Brain microvascular endothelial cell (primary cell): ENCODE measurements around the gene BAAT.

ENCODE experiments used
- DNase-seq: peaks from one replicate; pipeline ENCODE4 v3.0.0-alpha.2; 2020
- H3K27ac ChIP-seq: fragments of 250-450 bp; sonication (Bioruptor Pico); 2 replicates; pipeline ENCODE4 v1.5.1; 2020; ENCODE audit warnings: mild to moderate bottlenecking, moderate library complexity
- H3K27me3 ChIP-seq: fragments of 250-450 bp; sonication (Bioruptor Pico); replicated peaks from 2 replicates; pipeline ENCODE4 v1.5.1; 2020; ENCODE audit warnings: mild to moderate bottlenecking
- H3K36me3 ChIP-seq: fragments of 250-450 bp; sonication (Bioruptor Pico); replicated peaks from 2 replicates; pipeline ENCODE4 v1.5.1; 2020; ENCODE audit warnings: mild to moderate bottlenecking
- H3K4me3 ChIP-seq: 2 replicates; pipeline ENCODE4 v1.5.1; 2011; ENCODE audit warnings: low read depth, mild to moderate bottlenecking, control low read depth, low read length, moderate library complexity
- CTCF ChIP-seq: IDR thresholded peaks from 2 replicates; pipeline ENCODE4 v1.5.1; 2011; ENCODE audit warnings: low read depth, mild to moderate bottlenecking, moderate library complexity, low read length, control low read depth, inconsistent platforms; ENCODE audit errors: missing control alignments
- in situ Hi-C: cut with HindIII; loops from 2 replicates; pipeline ENCODE4 v1.10.0; 2017; ENCODE audit warnings: low sequenced_read_pairs, low pct_ligation_motif_present

The BAAT gene

DNA sequence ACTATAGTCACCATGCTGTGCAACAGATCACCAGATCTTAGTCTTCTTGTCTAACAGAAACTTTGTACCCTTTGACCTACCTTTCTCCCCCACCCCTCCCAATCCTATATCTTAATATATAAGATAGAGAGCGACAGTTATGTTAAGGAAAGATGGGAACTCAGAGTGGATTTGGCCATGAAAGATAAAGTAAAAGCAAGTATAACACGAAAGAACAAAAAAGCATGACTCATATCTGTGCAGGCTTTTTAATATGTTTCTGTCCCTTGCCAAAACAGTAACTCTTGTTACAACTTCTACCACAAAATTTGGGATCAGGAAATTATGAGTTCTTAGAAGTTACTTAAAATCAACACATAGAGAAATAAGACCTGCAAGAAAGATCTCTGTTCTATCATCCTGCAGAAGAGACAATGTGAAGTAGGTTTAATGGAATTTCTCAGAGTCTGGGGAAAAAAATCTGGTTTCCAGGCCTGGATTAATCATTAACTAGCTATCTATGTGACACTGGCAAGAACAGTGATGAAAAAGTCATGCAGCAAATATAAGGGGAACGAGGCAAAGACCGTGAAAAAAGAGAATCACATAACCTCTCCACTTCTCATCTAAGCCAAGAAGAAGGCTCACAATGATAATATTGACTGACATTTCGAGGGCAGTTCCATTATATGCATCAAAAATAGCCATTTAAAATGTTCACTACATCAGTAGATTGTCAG is 18.6 kb downstream of the BAAT start:
- in situ Hi-C loops, result no loop called here
- no peak overlapping the region for H3K4me3 ChIP-seq
- H3K36me3 ChIP-seq, result no peaks in the 10 kb centered on the region
- H3K27me3 ChIP-seq, result no peaks in the 10 kb centered on the region
- DNase-seq, result no peak
- H3K27ac ChIP-seq, result no peak overlapping the region
- no peak for TF ChIP-seq CTCF

DNA sequence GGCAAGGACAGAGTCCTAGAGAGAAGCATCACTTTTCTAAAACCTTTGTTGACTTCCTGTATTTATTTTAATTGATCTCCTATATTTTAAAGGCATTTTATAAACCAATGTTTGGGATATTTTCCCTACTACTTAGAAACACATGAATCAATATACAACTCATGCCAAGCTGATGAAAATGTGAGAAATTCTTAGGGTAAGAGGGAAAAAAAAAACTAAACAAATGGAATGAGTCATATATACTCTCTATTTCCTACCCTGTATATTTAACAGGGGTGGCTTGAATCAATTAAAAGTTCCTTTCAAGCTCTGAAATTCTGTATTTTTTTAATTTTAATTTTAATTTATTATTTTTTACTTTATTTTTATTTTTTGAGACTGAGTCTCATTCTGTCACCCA is 19.6 kb downstream of the BAAT start:
- Histone ChIP-seq H3K27me3 (no peaks in the 10 kb centered on the region), H3K36me3 (no peaks in the 10 kb centered on the region), H3K4me3 (no peak overlapping the region), H3K27ac (no peak overlapping the region)
- in situ Hi-C loops, result no loop called here
- no peak for DNase-seq
- no peak for TF ChIP-seq CTCF

DNA sequence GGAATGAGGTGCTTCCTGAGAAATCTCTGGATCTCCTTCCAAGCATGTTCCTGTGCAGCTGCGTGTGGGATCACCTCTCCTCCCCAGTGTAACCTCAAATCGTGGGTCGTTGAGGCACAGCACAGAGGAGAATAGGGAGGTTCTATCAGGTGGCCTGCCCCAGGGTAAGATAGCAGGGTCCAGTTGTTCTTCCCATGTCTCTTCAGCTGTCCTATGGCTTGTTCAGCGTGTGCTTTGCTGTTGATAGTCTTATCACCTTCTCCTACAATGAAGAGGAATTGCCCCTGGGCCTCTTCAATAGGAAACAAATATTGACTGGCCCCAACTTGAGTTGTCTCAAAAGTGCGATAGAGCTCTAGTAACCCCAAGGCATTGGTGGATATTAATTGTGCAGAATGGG is 22.4 kb downstream of the BAAT start:
- in situ Hi-C loops, result no loop called here
- DNase-seq, result no peak
- Histone ChIP-seq H3K27ac (no peak overlapping the region), H3K36me3 (no peaks in the 10 kb centered on the region), H3K27me3 (no peaks in the 10 kb centered on the region), H3K4me3 (no peak overlapping the region)
- TF ChIP-seq CTCF, result no peak

DNA sequence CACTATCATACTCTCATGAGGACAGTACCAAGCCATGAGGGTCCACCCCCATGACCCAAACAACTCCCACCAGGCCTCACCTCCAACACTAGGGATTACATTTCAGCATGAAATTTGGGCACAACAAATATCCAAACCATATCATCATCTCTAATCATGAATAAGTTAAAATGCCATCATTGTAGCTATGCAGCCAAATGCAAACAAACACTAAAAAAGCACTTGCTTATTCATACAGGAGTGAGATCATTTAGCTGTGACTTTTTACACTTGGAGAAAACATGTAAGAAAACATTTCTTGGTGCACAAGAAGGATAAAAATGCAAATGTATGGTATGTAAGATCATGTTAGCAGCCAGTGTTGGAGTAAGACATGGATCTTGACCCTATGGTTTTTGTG is 24.2 kb downstream of the BAAT start:
- Histone ChIP-seq H3K4me3 (no peak overlapping the region), H3K27ac (no peak overlapping the region), H3K27me3 (no peaks in the 10 kb centered on the region), H3K36me3 (no peaks in the 10 kb centered on the region)
- no peak for DNase-seq
- TF ChIP-seq CTCF, result no peak
- in situ Hi-C loops, result no loop called here

DNA sequence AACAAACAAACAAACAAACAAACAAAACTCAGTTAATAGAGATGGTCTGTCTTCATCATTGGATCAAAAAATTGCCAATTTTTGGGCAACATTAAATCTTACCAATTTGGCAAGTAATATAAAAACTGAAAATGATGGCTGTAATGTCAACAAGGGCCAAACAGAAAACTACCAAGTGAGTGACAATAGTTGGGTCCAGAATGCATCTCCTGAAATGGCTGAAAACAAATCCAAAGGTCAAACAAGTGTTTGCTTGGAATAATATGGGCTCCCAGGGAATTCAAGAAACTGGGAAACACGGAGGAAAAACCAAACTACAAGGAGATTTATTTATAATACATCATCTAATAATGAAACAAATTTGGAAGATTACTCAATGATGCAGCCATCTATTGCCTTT is 25.1 kb downstream of the BAAT start:
- Histone ChIP-seq H3K4me3 (no peak overlapping the region), H3K36me3 (no peaks in the 10 kb centered on the region), H3K27me3 (no peaks in the 10 kb centered on the region), H3K27ac (no peak overlapping the region)
- in situ Hi-C loops, result no loop called here
- DNase-seq, result no peak
- TF ChIP-seq CTCF, result no peak

- H3K27me3 ChIP-seq, result no peaks in the 10 kb centered on the region
- in situ Hi-C loops, result no loop called here
Measured at GRCh38 chr9:101356619-101357018, 28.2 kb downstream of the BAAT start.

More at GRCh38 chr9:101356619-101357018, 28.2 kb downstream of the BAAT start:
- DNase-seq, result no peak
- Histone ChIP-seq H3K27ac (no peak overlapping the region), H3K4me3 (no peak overlapping the region), H3K36me3 (no peaks in the 10 kb centered on the region)
- TF ChIP-seq CTCF, result no peak
